Measurements from ENCODE around the gene RAB20.

RAB20 gene

GRCh38 chr13:110520431-110521295 lies 40.9 kb downstream of the RAB20 start:
- ChIA-PET POLR2A (no interaction called here), CTCF (interaction anchor here (1.1 to 2.0 kb wide), 2 partner anchors 10 to 299 kb away, joined by 3 to 4 read pairs; no protein-coding TSS in a partner anchor)
- no peak for DNase-seq (ENCODE audit: extremely low spot score)

GRCh38 chr13:110519506-110519905 lies 42.0 kb downstream of the RAB20 start:
- ChIA-PET POLR2A (no interaction called here), CTCF (no interaction called here)
- TF ChIP-seq ARNT (IDR thresholded peaks at IDR 0.05) (no peak), TARDBP (IDR thresholded peaks at IDR 0.05) (no peak), HDGF (IDR thresholded peaks at IDR 0.05; ENCODE audit: borderline replicate concordance) (no peak), FOXM1 (IDR thresholded peaks at IDR 0.05; ENCODE audit: borderline replicate concordance) (no peak), LEF1 (IDR thresholded peaks at IDR 0.05; ENCODE audit: borderline replicate concordance) (no peak), NFRKB (IDR thresholded peaks at IDR 0.05) (no peak), FOXK2 (IDR thresholded peaks at IDR 0.05) (no peak), ZNF384 (IDR thresholded peaks at IDR 0.05) (no peak), PKNOX1 (IDR thresholded peaks at IDR 0.05) (no peak), L3MBTL2 (conservative IDR thresholded peaks at IDR 0.05) (no peak), FOXA1 (IDR thresholded peaks at IDR 0.05) (no peak), SUZ12 (IDR thresholded peaks at IDR 0.05) (no peak), ELF4 (IDR thresholded peaks at IDR 0.05) (no peak), SP1 (IDR thresholded peaks at IDR 0.05) (no peak), BHLHE40 (IDR thresholded peaks at IDR 0.05; ENCODE audit: borderline replicate concordance) (no peak), CTBP1 (IDR thresholded peaks at IDR 0.05; ENCODE audit: borderline replicate concordance) (no peak)
- DNase-seq (ENCODE audit: extremely low spot score): no peak

More at GRCh38 chr13:110520431-110521295, 40.9 kb downstream of the RAB20 start:
- TF ChIP-seq L3MBTL2 (conservative IDR thresholded peaks at IDR 0.05) (no peak), ZNF384 (IDR thresholded peaks at IDR 0.05) (no peak), TARDBP (IDR thresholded peaks at IDR 0.05) (no peak), HDGF (IDR thresholded peaks at IDR 0.05; ENCODE audit: borderline replicate concordance) (no peak), NFRKB (IDR thresholded peaks at IDR 0.05) (no peak), FOXM1 (IDR thresholded peaks at IDR 0.05; ENCODE audit: borderline replicate concordance) (no peak), FOXK2 (IDR thresholded peaks at IDR 0.05) (no peak), PKNOX1 (IDR thresholded peaks at IDR 0.05) (no peak), SP1 (IDR thresholded peaks at IDR 0.05) (no peak), SUZ12 (IDR thresholded peaks at IDR 0.05) (no peak), CTBP1 (IDR thresholded peaks at IDR 0.05; ENCODE audit: borderline replicate concordance) (no peak), LEF1 (IDR thresholded peaks at IDR 0.05; ENCODE audit: borderline replicate concordance) (no peak), FOXA1 (IDR thresholded peaks at IDR 0.05) (no peak), ELF4 (IDR thresholded peaks at IDR 0.05) (no peak), ARNT (IDR thresholded peaks at IDR 0.05) (no peak), BHLHE40 (IDR thresholded peaks at IDR 0.05; ENCODE audit: borderline replicate concordance) (no peak)

- DNase-seq (ENCODE audit: extremely low spot score): no peak
- ChIA-PET CTCF (no interaction called here), POLR2A (interaction anchor here (0.8 kb wide), 1 partner anchor 9 kb away, joined by 3 read pairs; no protein-coding TSS in a partner anchor)
- TF ChIP-seq SUZ12 (IDR thresholded peaks at IDR 0.05) (no peak), HDGF (IDR thresholded peaks at IDR 0.05; ENCODE audit: borderline replicate concordance) (no peak), FOXA1 (IDR thresholded peaks at IDR 0.05) (no peak), CTBP1 (IDR thresholded peaks at IDR 0.05; ENCODE audit: borderline replicate concordance) (no peak), ELF4 (IDR thresholded peaks at IDR 0.05) (no peak), BHLHE40 (IDR thresholded peaks at IDR 0.05; ENCODE audit: borderline replicate concordance) (no peak), ARNT (IDR thresholded peaks at IDR 0.05) (no peak), ZNF384 (IDR thresholded peaks at IDR 0.05) (no peak), PKNOX1 (IDR thresholded peaks at IDR 0.05) (no peak), NFRKB (IDR thresholded peaks at IDR 0.05) (no peak), FOXK2 (IDR thresholded peaks at IDR 0.05) (no peak), TARDBP (IDR thresholded peaks at IDR 0.05) (no peak), SP1 (IDR thresholded peaks at IDR 0.05) (no peak), L3MBTL2 (conservative IDR thresholded peaks at IDR 0.05) (no peak), FOXM1 (IDR thresholded peaks at IDR 0.05; ENCODE audit: borderline replicate concordance) (no peak), LEF1 (IDR thresholded peaks at IDR 0.05; ENCODE audit: borderline replicate concordance) (no peak)
Measured at GRCh38 chr13:110519046-110519445, 42.5 kb downstream of the RAB20 start.

GRCh38 chr13:110518571-110518970 lies 43.0 kb downstream of the RAB20 start:
- ChIA-PET POLR2A (interaction anchor here (0.8 kb wide), 1 partner anchor 10 kb away, joined by 3 read pairs; no protein-coding TSS in a partner anchor), CTCF (no interaction called here)
- TF ChIP-seq FOXK2 (IDR thresholded peaks at IDR 0.05) (no peak), NFRKB (IDR thresholded peaks at IDR 0.05) (no peak), CTBP1 (IDR thresholded peaks at IDR 0.05; ENCODE audit: borderline replicate concordance) (no peak), ARNT (IDR thresholded peaks at IDR 0.05) (no peak), FOXM1 (IDR thresholded peaks at IDR 0.05; ENCODE audit: borderline replicate concordance) (no peak), BHLHE40 (IDR thresholded peaks at IDR 0.05; ENCODE audit: borderline replicate concordance) (no peak), HDGF (IDR thresholded peaks at IDR 0.05; ENCODE audit: borderline replicate concordance) (no peak), PKNOX1 (IDR thresholded peaks at IDR 0.05) (no peak), ELF4 (IDR thresholded peaks at IDR 0.05) (no peak), LEF1 (IDR thresholded peaks at IDR 0.05; ENCODE audit: borderline replicate concordance) (no peak), ZNF384 (IDR thresholded peaks at IDR 0.05) (no peak)
- DNase-seq (ENCODE audit: extremely low spot score): no peak

GRCh38 chr13:110518226-110518525 lies 43.3 kb downstream of the RAB20 start:
- TF ChIP-seq ELF4 (IDR thresholded peaks at IDR 0.05) (no peak), ARNT (IDR thresholded peaks at IDR 0.05) (no peak), FOXK2 (IDR thresholded peaks at IDR 0.05) (no peak), SUZ12 (IDR thresholded peaks at IDR 0.05) (no peak), FOXM1 (IDR thresholded peaks at IDR 0.05; ENCODE audit: borderline replicate concordance) (no peak), ZNF384 (IDR thresholded peaks at IDR 0.05) (no peak), PKNOX1 (IDR thresholded peaks at IDR 0.05) (no peak)
- CTCF ChIA-PET: no interaction called here
- no peak for DNase-seq (ENCODE audit: extremely low spot score)
- POLR2A ChIA-PET: no interaction called here
